Keratinocyte (primary cell): ENCODE results near the gene PXDC1. TPM values are rescaled to one million over a fixed set of nuclear protein-coding genes. Genes with fewer than 3 reads are reported as not detected.
A peak's percentile ranks its signal among the peaks of the same experiment; 100 is the strongest.

Experiments
- DNase-seq: peaks from one replicate; pipeline ENCODE4 v3.0.0-alpha.2; 2011; ENCODE audit warnings: low read depth, missing footprints, low spot score
- FAIRE-seq: peaks from 2 replicates; lab custom pipeline; 2011; peaks lifted over from hg19 to GRCh38; lab: Jason Lieb, UNC
- H2AFZ ChIP-seq: 2 replicates; pipeline ENCODE4 v1.6.0; 2012; ENCODE audit warnings: low read length, control low read depth, inconsistent platforms; ENCODE audit not compliant: control insufficient read depth
- H3K27ac ChIP-seq: 2 replicates; pipeline ENCODE4 v1.5.1; 2011; ENCODE audit warnings: low read length; ENCODE audit not compliant: control insufficient read depth, insufficient read depth
- H3K27me3 ChIP-seq: 3 replicates; pipeline ENCODE4 v1.6.0; 2011; ENCODE audit warnings: low read length; ENCODE audit not compliant: control insufficient read depth, insufficient read depth; ENCODE audit errors: extremely low read depth
- H3K36me3 ChIP-seq, 2 experiments: 2 replicates in 1 of 2; 3 replicates in 1 of 2; pipeline ENCODE4 v1.5.1; 2011; ENCODE audit warnings: low read length in 2 of 2, mild to moderate bottlenecking in 1 of 2; ENCODE audit not compliant: control insufficient read depth in 2 of 2, insufficient read depth in 2 of 2; ENCODE audit errors: extremely low read depth in 1 of 2
- H3K4me1 ChIP-seq: 3 replicates; pipeline ENCODE4 v1.5.1; 2011; ENCODE audit warnings: low read length; ENCODE audit not compliant: control insufficient read depth, insufficient read depth; ENCODE audit errors: extremely low read depth
- H3K4me2 ChIP-seq: 3 replicates; pipeline ENCODE4 v1.6.0; 2011; ENCODE audit warnings: low read depth, low read length; ENCODE audit not compliant: control insufficient read depth, insufficient read depth; ENCODE audit errors: extremely low read depth
- H3K4me3 ChIP-seq, 3 experiments: fragments of 200-600 bp in 1 of 3; sonication (generic) in 1 of 3; 2 replicates in 2 of 3; 3 replicates in 1 of 3; pipeline ENCODE4 v1.5.1; 2011 to 2016; ENCODE audit warnings: low read length in 3 of 3, mild to moderate bottlenecking in 3 of 3, control low read depth in 2 of 3, inconsistent platforms in 1 of 3, low read depth in 1 of 3, mixed read lengths in 1 of 3, mixed run types in 1 of 3, moderate library complexity in 1 of 3; ENCODE audit not compliant: control insufficient read depth in 2 of 3, insufficient read depth in 2 of 3; ENCODE audit errors: extremely low read depth in 1 of 3
- H3K79me2 ChIP-seq: 2 replicates; pipeline ENCODE4 v1.6.0; 2012; ENCODE audit warnings: low read length; ENCODE audit not compliant: control insufficient read depth, insufficient read depth
- H3K9ac ChIP-seq: 3 replicates; pipeline ENCODE4 v1.6.0; 2011; ENCODE audit warnings: low read length; ENCODE audit not compliant: control insufficient read depth, insufficient read depth; ENCODE audit errors: extremely low read depth
- H3K9me1 ChIP-seq: 3 replicates; pipeline ENCODE4 v1.6.0; 2011; ENCODE audit warnings: low read length; ENCODE audit not compliant: control insufficient read depth, insufficient read depth; ENCODE audit errors: extremely low read depth
- H3K9me3 ChIP-seq: 2 replicates; pipeline ENCODE4 v1.5.1; 2012; ENCODE audit warnings: low read depth, low read length; ENCODE audit not compliant: control insufficient read depth
- H4K20me1 ChIP-seq: 3 replicates; pipeline ENCODE4 v1.6.0; 2011; ENCODE audit warnings: low read length; ENCODE audit not compliant: control insufficient read depth, insufficient read depth; ENCODE audit errors: extremely low read depth
- EZH2 ChIP-seq: IDR thresholded peaks from one replicate; pipeline ENCODE4 v1.6.1; 2012; ENCODE audit warnings: inconsistent platforms, mild to moderate bottlenecking, low read length, moderate library complexity
- dilution Hi-C: fragments of 300-500 bp; cut with MboI; formaldehyde crosslinking; loops from one replicate; pipeline ENCODE4 v1.7.0; 2020; ENCODE audit warnings: low sequenced_read_pairs; ENCODE audit not compliant: extremely low pct_ligation_motif_present
- polyA plus RNA-seq, 5 experiments: library from polyadenylated mRNA; depleted of rRNA in 3 of 5; stranded (reverse) in 3 of 5; stranded (forward) in 1 of 5; unstranded in 1 of 5; fragments of >200 nt; gene quantifications; 1 replicate in 1 of 5; 2 replicates in 3 of 5; 3 replicates in 1 of 5; pipeline versions ENCODE4 v1.2.1 to v1.2.3, GENCODE V29; 2011 to 2012; ENCODE audit warnings: missing spikeins in 2 of 5, low read depth in 1 of 5, low replicate concordance in 1 of 5
- TF ChIP-seq, protein P1 (sequence below), 3 experiments: IDR thresholded peaks in 1 of 3; conservative IDR thresholded peaks in 1 of 3; optimal IDR thresholded peaks in 1 of 3; 2 replicates in 2 of 3; 3 replicates in 1 of 3; pipeline versions ENCODE3 to v1.5.1; 2011; ENCODE audit warnings: low read length in 3 of 3, mild to moderate bottlenecking in 3 of 3, moderate library complexity in 2 of 3, control low read depth in 1 of 3, inconsistent platforms in 1 of 3; ENCODE audit not compliant: insufficient read depth in 2 of 3; ENCODE audit errors: extremely low read depth in 1 of 3

Gene PXDC1
- polyA plus RNA-seq, 1 donor (not counting 4 experiments of a cell fraction or from before 2014, with no cell fraction given), result 17.1 TPM

DNA sequence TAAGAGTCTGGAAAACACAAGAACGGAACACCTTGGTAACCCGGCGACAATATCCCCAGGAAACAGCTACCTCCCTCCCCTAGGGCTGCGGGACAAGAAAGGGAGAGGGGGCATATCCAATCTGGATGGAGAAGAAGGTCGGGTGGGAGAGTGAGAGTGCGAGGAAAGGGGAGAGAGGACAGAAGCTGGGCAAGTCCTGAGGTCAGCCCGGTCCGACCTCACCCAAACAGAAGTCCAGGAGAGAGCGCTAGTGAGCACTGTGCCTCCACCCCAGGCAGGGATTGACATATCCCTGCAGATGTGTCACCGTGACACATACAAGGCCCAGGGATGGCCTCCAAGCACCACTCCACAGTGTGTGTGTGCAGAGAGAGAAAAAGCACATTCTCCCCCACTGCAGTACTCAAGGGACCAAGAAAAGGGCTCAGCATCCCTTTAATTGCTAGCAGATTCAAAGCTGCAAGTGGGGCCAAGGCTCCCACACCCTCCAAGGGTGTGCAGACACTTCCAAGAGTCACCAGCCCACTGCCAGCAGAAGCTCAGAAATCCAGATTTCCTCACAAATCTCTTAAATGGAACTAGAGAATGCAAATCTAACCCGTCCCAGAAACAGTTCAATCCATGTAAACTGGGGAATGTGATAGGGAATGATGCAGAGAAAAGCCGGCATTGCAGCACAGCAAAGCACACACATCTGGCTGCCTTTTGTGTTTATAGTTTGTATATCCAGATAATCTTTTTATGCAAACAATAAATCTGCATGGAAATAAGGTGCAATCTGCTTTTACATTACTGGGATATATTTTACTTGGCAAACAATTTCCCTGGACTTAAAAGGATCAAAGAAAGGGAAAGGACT, 3.1 kb downstream of the PXDC1 start:
- dilution Hi-C loops, result no loop called here
- no peak for DNase-seq

DNA sequence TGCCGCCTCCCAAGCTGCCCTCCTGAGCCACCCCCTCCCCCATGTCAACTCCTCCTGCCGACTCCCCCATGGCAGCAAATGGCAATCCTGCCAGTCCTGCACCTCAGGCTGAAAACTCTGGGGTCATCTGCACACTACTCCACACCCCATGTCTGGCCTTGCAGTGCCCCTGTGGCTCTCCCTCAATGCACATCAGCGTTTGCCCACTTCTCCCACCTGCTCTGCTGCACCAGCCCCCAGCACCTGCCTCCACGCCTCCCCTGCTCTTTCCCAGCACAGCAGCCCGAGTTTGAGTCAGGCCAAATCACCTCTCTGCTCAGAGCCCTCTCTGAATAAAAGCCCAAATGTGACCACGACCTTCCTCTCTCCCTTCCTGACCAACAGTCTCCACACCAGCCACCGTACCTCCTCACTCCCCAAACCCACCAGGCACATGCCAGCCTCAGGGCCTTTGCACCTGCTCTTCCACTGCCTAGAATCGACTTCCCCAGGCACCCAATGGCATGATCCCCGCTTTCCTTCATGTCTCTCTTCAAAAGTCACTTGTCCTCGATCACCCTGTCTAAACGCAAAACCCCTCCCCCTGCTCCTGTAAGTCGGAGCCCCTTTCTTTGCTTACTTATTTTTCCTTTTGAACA, 4.3 kb downstream of the PXDC1 start:
- no peak overlapping the region for H2AFZ ChIP-seq
- H3K9ac ChIP-seq, result no peak overlapping the region
- no peak overlapping the region for H3K27ac ChIP-seq
- H4K20me1 ChIP-seq, result peaks cover 27% of the 10 kb centered on the region
- no peaks in the 10 kb centered on the region for H3K27me3 ChIP-seq
- peaks cover 17 to 27% of the 10 kb centered on the region in 2 experiments for H3K36me3 ChIP-seq
- DNase-seq (no peak), FAIRE-seq (no peak)
- no peaks in the 10 kb centered on the region for H3K9me3 ChIP-seq
- peaks cover 28% of the 10 kb centered on the region for H3K4me1 ChIP-seq
- no peak overlapping the region for H3K4me2 ChIP-seq
- dilution Hi-C loops, result no loop called here
- peaks cover 7% of the 10 kb centered on the region for H3K9me1 ChIP-seq
- peaks cover 86% of the 10 kb centered on the region for H3K79me2 ChIP-seq
- H3K4me3 ChIP-seq, result no peak overlapping the region
- no peak for TF ChIP-seq EZH2
- TF ChIP-seq, protein P1, sequence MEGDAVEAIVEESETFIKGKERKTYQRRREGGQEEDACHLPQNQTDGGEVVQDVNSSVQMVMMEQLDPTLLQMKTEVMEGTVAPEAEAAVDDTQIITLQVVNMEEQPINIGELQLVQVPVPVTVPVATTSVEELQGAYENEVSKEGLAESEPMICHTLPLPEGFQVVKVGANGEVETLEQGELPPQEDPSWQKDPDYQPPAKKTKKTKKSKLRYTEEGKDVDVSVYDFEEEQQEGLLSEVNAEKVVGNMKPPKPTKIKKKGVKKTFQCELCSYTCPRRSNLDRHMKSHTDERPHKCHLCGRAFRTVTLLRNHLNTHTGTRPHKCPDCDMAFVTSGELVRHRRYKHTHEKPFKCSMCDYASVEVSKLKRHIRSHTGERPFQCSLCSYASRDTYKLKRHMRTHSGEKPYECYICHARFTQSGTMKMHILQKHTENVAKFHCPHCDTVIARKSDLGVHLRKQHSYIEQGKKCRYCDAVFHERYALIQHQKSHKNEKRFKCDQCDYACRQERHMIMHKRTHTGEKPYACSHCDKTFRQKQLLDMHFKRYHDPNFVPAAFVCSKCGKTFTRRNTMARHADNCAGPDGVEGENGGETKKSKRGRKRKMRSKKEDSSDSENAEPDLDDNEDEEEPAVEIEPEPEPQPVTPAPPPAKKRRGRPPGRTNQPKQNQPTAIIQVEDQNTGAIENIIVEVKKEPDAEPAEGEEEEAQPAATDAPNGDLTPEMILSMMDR (optimal IDR thresholded peaks at IDR 0.05 in 1 of 3, IDR thresholded peaks at IDR 0.05 in 1 of 3, conservative IDR thresholded peaks at IDR 0.05 in 1 of 3; ENCODE audit: extremely low read depth in 1 of 3, insufficient read depth in 2 of 3, low read length in 3 of 3), result no peak

More for the DNA sequence above, 3.1 kb downstream of the PXDC1 start:
- H3K4me2 ChIP-seq, result peak overlapping the region; percentile 91
- H4K20me1 ChIP-seq, result peaks cover 26% of the 10 kb centered on the region
- no peak overlapping the region for H2AFZ ChIP-seq
- no peaks in the 10 kb centered on the region for H3K27me3 ChIP-seq
- peak overlapping the region in 2 of 3 experiments; percentile 75 to 86 for H3K4me3 ChIP-seq
- peaks cover 22% of the 10 kb centered on the region for H3K4me1 ChIP-seq
- FAIRE-seq, result no peak
- no peaks in the 10 kb centered on the region for H3K9me3 ChIP-seq
- peak overlapping the region; percentile 85 for H3K9ac ChIP-seq
- H3K36me3 ChIP-seq, result peaks cover 17 to 25% of the 10 kb centered on the region in 2 experiments
- peak overlapping the region; percentile 80 for H3K27ac ChIP-seq
- TF ChIP-seq, protein P1 (optimal IDR thresholded peaks at IDR 0.05 in 1 of 3, IDR thresholded peaks at IDR 0.05 in 1 of 3, conservative IDR thresholded peaks at IDR 0.05 in 1 of 3; ENCODE audit: extremely low read depth in 1 of 3, insufficient read depth in 2 of 3, low read length in 3 of 3), result peak in 2 of 3 experiments; percentile 73 to 88
- no peak for TF ChIP-seq EZH2
- peaks cover 7% of the 10 kb centered on the region for H3K9me1 ChIP-seq
- H3K79me2 ChIP-seq, result peaks cover 75% of the 10 kb centered on the region
